ENCODE results near the gene MYZAP. TPM values are rescaled to one million over a fixed set of nuclear protein-coding genes. Genes with fewer than 3 reads are reported as not detected.

The MYZAP gene
- total and polyA plus RNA-seq, 4 donors = 0.50 to 1.8 (median 0.99) TPM

- Histone ChIP-seq H3K4me1 (ENCODE audit: control insufficient read depth in 4 of 4, insufficient read depth in 4 of 4, low read length in 3 of 4) (peaks cover 0 to 12% (median 10%) of the 10 kb centered on the region in 4 donors), H3K27ac (ENCODE audit: low read depth in 1 of 2, low read length in 2 of 2) (no peak overlapping the region), H3K9ac (ENCODE audit: low read depth in 1 of 2, low read length in 2 of 2) (no peak overlapping the region), H3K9me3 (ENCODE audit: control insufficient read depth in 4 of 4, low read length in 3 of 4) (peaks cover 5 to 10% (median 8%) of the 10 kb centered on the region in 4 donors), H3K36me3 (ENCODE audit: control insufficient read depth in 4 of 4, insufficient read depth in 3 of 4, low read depth in 1 of 4, low read length in 3 of 4) (no peaks in the 10 kb centered on the region), H3K27me3 (ENCODE audit: control insufficient read depth in 4 of 4, insufficient read depth in 4 of 4, low read length in 3 of 4) (no peaks in the 10 kb centered on the region), H3K4me3 (ENCODE audit: low read depth in 1 of 3, low read length in 3 of 3) (peak overlapping the region in 1 of 3 donors; percentile 5)
- no peak for TF ChIP-seq GABPA (IDR thresholded peaks at IDR 0.05 in 1 of 2, conservative IDR thresholded peaks at IDR 0.05 in 1 of 2)
- no peak for TF ChIP-seq RXRA (IDR thresholded peaks at IDR 0.05)
- TF ChIP-seq TAF1 (conservative IDR thresholded peaks at IDR 0.05) = no peak
- no peak for TF ChIP-seq MAX (IDR thresholded peaks at IDR 0.05)
- TF ChIP-seq HNF4A (conservative IDR thresholded peaks at IDR 0.05) = no peak
- TF ChIP-seq JUND (IDR thresholded peaks at IDR 0.05) = no peak
- no peak for TF ChIP-seq REST (IDR thresholded peaks at IDR 0.05)
- no peak for TF ChIP-seq NR2F2 (IDR thresholded peaks at IDR 0.05)
- no peak for TF ChIP-seq ZBTB33 (IDR thresholded peaks at IDR 0.05)
- no peak for TF ChIP-seq SP1 (IDR thresholded peaks at IDR 0.05)
- no peak for TF ChIP-seq YY1 (IDR thresholded peaks at IDR 0.05)
- no peak for TF ChIP-seq FOXA1 (IDR thresholded peaks at IDR 0.05)
- no peak for TF ChIP-seq ATF3 (IDR thresholded peaks at IDR 0.05)
- TF ChIP-seq FOXA2 (IDR thresholded peaks at IDR 0.05) = no peak
- TF ChIP-seq CTCF (IDR thresholded peaks at IDR 0.05; ENCODE audit: low read depth, low read length, missing input control) = no peak
- no peak for TF ChIP-seq HNF4G (IDR thresholded peaks at IDR 0.05)
- no peak for TF ChIP-seq RAD21 (IDR thresholded peaks at IDR 0.05)
- TF ChIP-seq EGR1 (IDR thresholded peaks at IDR 0.05; ENCODE audit: low read depth in 2 of 2) = no peak
- 91% methylated on average over 3 of the region's 3 CpGs for WGBS
- no peak for DNase-seq (ENCODE audit: low spot score)
These were observed 8.0 kb upstream of the MYZAP start for GRCh38 chr15:57583720-57584119.

Measured in liver (tissue), 9 donors.